GM18520 (cell line): ENCODE measurements around the gene BEAN1.
"Not testable (repeated sequence)": the region's sequence is repeated elsewhere in the genome, so short reads cannot be mapped to it uniquely, and the experiment has no call there.

Experiments
- ATAC-seq: cut with Tn5 transposase; IDR thresholded peaks from one replicate; pipeline ENCODE4 v1.9.1; 2021; ENCODE audit not compliant: unreplicated experiment

Gene BEAN1

GRCh38 chr16:66484453-66485213 is 57.5 kb downstream of the BEAN1 start:
- no peak for ATAC-seq

GRCh38 chr16:66485376-66485775 is 58.3 kb downstream of the BEAN1 start:
- no peak for ATAC-seq

GRCh38 chr16:66486199-66486772 is 59.2 kb downstream of the BEAN1 start:
- no peak for ATAC-seq

GRCh38 chr16:66486773-66487579 is 59.9 kb downstream of the BEAN1 start:
- ATAC-seq = no peak

- no peak for ATAC-seq
Observed at GRCh38 chr16:66487580-66488275, 60.6 kb downstream of the BEAN1 start.

- ATAC-seq = no peak
Observed at GRCh38 chr16:66488505-66488904, 61.4 kb downstream of the BEAN1 start.

- ATAC-seq = no peak
Observed at GRCh38 chr16:66489385-66489784, 62.3 kb downstream of the BEAN1 start.

GRCh38 chr16:66489818-66490217 is 62.7 kb downstream of the BEAN1 start:
- ATAC-seq = no peak

- ATAC-seq = no peak
Observed at GRCh38 chr16:66490774-66491715, 64.0 kb downstream of the BEAN1 start.

GRCh38 chr16:66491716-66492064 is 64.6 kb downstream of the BEAN1 start:
- no peak for ATAC-seq

GRCh38 chr16:66493490-66494401 is 66.7 kb downstream of the BEAN1 start:
- no peak for ATAC-seq

GRCh38 chr16:66494916-66495315 is 67.8 kb downstream of the BEAN1 start:
- no peak for ATAC-seq

- ATAC-seq = no peak
Observed at GRCh38 chr16:66495440-66495839, 68.3 kb downstream of the BEAN1 start.

- not testable (repeated sequence) for ATAC-seq
Observed at GRCh38 chr16:66496226-66496625, 69.1 kb downstream of the BEAN1 start.

- not testable (repeated sequence) for ATAC-seq
Observed at GRCh38 chr16:66497921-66498320, 70.8 kb downstream of the BEAN1 start.

GRCh38 chr16:66501563-66501962 is 74.5 kb downstream of the BEAN1 start:
- ATAC-seq = not testable (repeated sequence)

- no peak for ATAC-seq
Observed at GRCh38 chr16:66502020-66502913, 75.2 kb downstream of the BEAN1 start.

- ATAC-seq = no peak
Observed at GRCh38 chr16:66503030-66503429, 75.9 kb downstream of the BEAN1 start.
